Stimulated activated CD8-positive, alpha-beta memory T cell treated with anti-CD3 and anti-CD28 coated beads, Interleukin-7, amount 100 ng/mL, for 4 hours (primary cell): Measurements from ENCODE around the gene TARDBP.
"Not testable (repeated sequence)": the region's sequence is repeated elsewhere in the genome, so short reads cannot be mapped to it uniquely, and the experiment has no call there.

Source experiments
- DNase-seq, 2 donors: peaks; one replicate each; pipeline ENCODE4 v3.0.0-alpha.2; 2020; ENCODE audit warnings: low read depth in 2 of 2

The TARDBP gene

GRCh38 chr1:11042995-11043874, 30.8 kb downstream of the TARDBP start:
- no peak for DNase-seq

GRCh38 chr1:11044086-11044848, 31.8 kb downstream of the TARDBP start:
- DNase-seq: no peak

GRCh38 chr1:11044849-11045427, 32.5 kb downstream of the TARDBP start:
- DNase-seq: no peak

- no peak for DNase-seq
Observed at GRCh38 chr1:11045428-11046269, 33.2 kb downstream of the TARDBP start.

DNA sequence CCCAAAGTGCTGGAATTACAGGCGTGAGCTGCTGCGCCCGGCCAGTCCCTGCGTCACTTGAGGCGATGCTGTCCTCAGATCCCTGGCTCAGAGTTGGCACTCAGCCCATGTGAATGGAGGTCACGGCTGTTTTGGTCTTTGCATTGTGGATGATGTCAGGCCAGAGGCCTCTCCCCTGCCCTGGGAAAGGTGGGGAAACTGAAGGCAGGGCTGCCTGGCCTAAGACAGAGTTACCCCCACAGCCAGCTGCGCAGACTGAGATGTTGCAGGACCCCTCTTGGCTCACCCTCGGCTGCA, 33.8 kb downstream of the TARDBP start:
- DNase-seq: no peak

- DNase-seq: no peak
Observed at GRCh38 chr1:11046625-11047365, 34.3 kb downstream of the TARDBP start, which contains the start of gene MASP2. Gene MASP2 (minus strand): TSS chr1:11047239. CDS start chr1:11047207, 32 bp downstream.

- DNase-seq: not testable (repeated sequence)
Observed at GRCh38 chr1:11051121-11051520, 38.7 kb downstream of the TARDBP start.

DNA sequence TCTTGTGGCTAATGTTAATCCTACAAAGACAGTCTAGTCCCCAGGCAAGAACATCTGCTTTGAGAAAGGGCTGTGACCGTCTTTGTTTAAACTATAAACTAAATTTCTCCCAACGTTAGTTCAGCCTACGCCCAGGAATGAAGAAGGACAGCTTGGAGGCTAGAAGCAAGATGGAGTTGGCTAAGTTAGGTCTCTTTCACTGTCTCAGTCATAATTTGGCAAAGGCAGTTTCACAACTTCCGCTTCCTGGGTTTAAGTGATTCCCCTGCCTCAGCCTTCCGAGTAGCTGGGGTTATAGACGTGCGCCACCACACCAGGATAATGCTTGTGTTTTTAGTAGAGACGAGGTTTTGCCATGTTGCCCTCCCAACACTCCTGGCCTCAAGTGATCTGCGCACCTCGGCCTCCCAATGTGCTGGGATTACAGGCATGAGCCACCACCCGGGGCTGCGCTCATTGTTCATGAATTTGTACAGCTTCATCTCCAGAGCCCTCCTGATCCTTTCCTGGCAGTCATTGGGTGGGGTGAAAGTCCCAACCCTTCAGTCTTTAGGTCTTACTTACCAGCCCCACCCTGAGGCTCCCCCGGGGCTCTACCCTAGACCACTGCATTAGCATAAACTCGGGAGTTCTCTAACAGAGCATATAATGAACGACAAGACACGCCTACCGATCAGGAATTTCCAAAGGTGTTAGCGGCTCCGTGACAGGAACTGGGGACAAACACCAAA, 39.5 kb downstream of the TARDBP start:
- DNase-seq: no peak

DNA sequence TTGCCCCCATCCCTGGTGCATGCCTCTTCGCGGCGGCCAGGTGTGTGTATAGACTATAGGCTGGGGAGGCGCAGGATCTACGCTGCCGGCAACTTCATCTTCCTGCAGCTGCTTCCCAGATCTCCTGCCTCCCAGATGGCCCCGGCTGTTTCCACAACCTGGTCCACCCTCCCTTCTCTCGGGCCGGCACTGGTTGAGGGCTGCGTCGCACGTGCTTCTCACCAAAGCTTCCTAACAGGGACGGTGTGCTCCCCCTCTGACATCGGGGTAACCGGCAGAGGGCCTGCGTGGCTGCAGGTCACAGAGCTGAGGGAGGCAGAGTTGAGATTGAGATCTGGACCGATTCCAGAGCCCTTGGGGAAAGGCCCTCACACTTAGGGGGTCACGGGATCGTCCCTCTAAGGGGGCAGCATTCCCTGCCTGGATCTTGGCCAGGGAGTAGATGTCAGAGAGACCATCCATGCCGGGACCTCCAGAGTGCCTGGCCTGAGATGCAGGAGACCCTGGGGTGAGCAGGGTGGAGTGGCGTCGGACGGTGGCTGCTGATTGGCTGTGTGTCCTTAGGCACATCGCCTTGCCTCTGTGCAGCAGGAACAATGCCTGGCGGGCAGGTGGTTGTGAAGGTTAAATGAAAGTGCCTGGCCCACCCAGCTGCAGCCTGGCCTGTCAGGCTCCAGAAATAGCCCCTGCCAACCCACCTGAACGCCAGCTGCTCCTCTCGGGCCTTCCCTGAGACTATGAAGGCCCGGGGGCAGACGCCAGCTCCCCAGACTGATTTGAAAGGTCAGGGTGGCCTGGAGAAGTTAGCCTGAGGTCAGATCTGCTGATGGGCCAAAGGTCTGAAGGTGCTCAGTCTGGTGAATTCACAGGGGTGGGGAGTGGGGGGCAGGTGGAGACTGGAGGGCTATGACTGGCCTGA, 40.6 kb downstream of the TARDBP start:
- DNase-seq: no peak

DNA sequence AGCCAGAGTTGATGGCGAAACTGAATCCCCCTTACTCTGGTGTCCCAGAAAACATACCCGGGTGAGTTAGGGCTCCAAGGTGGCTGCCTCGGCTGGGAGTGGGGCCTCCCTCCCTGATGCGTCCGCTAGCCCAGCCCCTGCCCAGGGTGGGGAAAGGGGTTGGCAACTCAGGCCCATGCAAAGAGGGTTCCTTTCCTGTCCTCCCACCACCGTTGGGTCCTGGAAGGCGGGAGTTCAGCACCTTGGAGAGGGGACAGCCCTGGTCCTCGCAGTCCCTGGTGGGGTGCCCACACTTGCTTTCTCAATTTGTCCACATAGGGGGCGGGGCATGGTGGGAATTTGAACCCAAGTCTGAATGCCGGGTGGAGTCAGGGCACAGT, 41.3 kb downstream of the TARDBP start:
- DNase-seq: no peak

DNA sequence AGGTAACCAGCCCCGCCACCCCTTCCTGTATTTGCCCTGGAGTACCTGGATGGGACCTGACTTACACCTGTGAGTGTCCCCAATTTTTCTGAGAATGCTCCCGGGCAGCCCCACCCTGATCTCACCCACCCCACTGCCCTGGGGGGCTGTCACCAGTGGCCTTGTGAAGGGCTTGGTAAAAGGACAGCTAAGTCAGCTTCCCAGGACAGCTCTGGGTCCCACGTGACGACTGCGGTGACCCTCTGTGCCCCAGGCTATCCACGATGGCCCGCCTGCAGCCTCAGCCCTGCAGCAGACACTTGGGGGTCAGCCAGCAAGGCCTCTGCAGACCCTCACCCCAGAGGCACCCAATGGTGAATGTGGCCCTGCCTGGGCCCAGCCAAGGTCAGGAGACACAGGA, 41.7 kb downstream of the TARDBP start:
- no peak for DNase-seq

DNA sequence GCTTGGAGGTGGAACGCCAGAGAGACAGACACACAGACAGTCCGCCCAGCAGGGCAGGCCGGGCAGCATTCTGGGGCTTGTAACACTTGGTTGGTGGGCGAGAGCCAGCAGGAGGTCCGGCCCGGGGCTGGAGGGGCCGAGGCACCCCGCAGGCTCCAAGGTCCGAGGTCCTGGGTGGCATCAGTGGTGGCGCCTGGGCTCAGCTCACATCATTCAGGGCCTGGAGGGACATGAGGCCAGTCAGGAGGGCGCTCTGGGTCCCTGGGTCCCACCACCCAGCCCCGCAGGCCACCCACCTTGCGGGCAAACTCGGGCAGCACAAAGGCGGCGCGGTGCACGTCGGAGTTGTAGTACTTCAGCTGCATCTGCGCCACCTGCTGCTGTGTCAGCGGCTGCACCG, 42.2 kb downstream of the TARDBP start:
- no peak for DNase-seq

DNA sequence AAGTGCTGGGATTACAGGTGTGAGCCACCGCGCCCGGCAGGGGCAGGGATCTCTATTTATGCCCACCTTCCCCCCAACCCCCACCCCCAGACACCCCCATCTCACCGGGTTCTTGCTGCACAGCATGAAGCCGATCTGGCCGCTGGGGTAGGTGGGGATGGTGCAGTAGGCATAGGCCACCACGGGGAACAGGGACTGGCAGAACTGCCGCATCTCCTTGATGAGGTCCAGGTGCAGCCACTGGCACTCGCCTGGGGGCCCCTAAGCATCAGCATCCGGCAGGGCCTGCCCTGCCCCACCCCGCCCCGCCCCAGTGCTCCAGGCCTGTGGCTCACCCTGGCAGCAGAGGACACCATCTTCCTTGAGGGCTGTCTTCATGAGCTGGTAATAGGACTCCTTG, 43.2 kb downstream of the TARDBP start:
- DNase-seq: no peak

DNA sequence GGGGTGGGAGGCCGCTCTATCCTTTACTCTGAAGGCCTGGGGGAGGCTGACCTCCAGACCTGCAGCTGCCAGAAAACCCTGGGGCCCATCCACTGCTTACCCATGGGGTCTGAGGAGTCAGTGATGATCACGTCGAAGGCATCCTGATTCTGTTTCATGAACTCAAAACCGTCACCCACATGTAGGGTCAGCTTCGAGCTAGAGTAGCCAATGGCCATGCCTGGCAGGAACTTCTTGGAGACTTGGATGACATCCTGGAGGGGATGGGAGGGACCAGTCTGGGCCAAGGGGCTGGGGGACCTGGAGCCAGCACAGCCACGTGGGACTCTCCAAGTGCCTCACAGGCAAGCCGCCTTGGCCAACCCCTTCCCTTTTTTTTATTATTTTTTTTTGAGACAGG, 44.0 kb downstream of the TARDBP start:
- no peak for DNase-seq

DNA sequence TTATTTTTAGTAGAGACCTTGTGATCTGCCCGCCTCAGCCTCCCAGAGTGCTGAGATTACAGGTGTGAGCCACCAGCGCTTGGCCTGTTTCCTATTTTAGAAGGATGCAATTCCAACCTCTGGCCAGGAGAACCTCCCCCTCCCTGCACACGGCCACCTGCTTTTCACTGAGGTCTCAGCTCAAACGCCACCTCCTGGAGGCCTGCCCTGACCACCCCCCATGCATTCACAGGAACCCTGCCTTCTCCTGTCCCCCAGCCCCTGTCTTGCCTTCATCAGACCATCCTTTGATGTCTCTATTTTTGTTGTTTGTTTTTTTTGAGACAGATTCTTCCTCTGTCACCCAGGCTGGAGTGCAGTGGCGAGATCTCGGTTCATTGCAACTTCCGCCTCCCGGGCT, 45.0 kb downstream of the TARDBP start:
- DNase-seq: no peak

DNA sequence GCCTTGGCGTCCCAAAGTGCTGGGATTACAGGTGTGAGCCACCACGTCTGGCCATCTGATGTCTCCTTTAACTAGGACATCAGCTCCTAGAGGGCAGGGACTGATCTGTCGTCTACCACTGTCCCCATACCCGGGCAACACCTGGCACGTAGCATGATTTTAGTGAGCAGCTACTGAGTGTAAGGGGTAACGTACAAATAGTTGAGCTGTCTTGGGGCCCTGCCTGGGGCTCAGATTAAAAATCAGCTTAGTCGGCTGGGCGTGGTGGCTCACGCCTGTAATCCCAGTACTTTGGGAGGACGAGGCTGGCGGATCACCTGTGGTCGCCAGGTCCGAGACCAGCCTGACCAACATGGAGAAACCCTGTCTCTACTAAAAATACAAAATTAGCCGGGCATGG, 45.6 kb downstream of the TARDBP start:
- DNase-seq: no peak

GRCh38 chr1:11058595-11059154, 46.2 kb downstream of the TARDBP start:
- no peak for DNase-seq

- DNase-seq: peak in 1 of 2 donors; percentile 49
Observed at GRCh38 chr1:11059155-11059967, 46.9 kb downstream of the TARDBP start.
